Tibial nerve (tissue), 4 donors: ENCODE results near the gene MPC1. TPM values are rescaled to one million over a fixed set of nuclear protein-coding genes. Genes with fewer than 3 reads are reported as not detected.

Experiments used
- DNase-seq, 2 donors: peaks; one replicate each; pipeline ENCODE4 v3.0.0-alpha.2; 2019; ENCODE audit warnings: low spot score in 2 of 2
- H3K27ac ChIP-seq, 4 donors: fragments of 200-600 bp; sonication (generic) in 3 of 4; one replicate each; pipeline ENCODE4 v1.5.1; 2017 to 2019; ENCODE audit warnings: mild to moderate bottlenecking in 1 of 4
- H3K27me3 ChIP-seq, 2 donors: fragments of 200-600 bp; sonication (generic) in 1 of 2; one replicate each; pipeline versions ENCODE4 v1.5.1 to v1.6.0; 2017 to 2019
- H3K36me3 ChIP-seq, 3 donors: fragments of 200-600 bp; sonication (generic); one replicate each; pipeline ENCODE4 v1.5.1; 2018 to 2019
- H3K4me1 ChIP-seq, 4 donors: fragments of 200-600 bp; sonication (generic) in 3 of 4; one replicate each; pipeline ENCODE4 v1.5.1; 2017 to 2019
- H3K4me3 ChIP-seq, 4 donors: fragments of 200-600 bp; sonication (generic) in 3 of 4; one replicate each; pipeline ENCODE4 v1.5.1; 2017 to 2019; ENCODE audit warnings: mild to moderate bottlenecking in 1 of 4, moderate library complexity in 1 of 4
- H3K9me3 ChIP-seq, 4 donors: fragments of 200-600 bp; sonication (generic) in 3 of 4; one replicate each; pipeline ENCODE4 v1.5.1; 2017 to 2019
- EP300 ChIP-seq, 2 donors: sonication (generic); formaldehyde crosslinking; IDR thresholded peaks; one replicate each; pipeline ENCODE4 v1.6.1; 2017; ENCODE audit warnings: antibody characterized with exemption in 2 of 2, mild to moderate bottlenecking in 1 of 2
- POLR2A ChIP-seq, 2 donors: fragments of 450-650 bp; IDR thresholded peaks; one replicate each; pipeline ENCODE4 v1.6.1; 2017; ENCODE audit warnings: antibody characterized with exemption in 2 of 2, mild to moderate bottlenecking in 2 of 2, moderate library complexity in 2 of 2
- WGBS, 2 donors: methylation state at CpG; one replicate each; pipeline ENCODE4 v1.1.5; 2018; 5-methylcytosine and 5-hydroxymethylcytosine counted together
- total RNA-seq, 4 donors: library from RNA; depleted of rRNA; stranded (reverse); fragments of >200 nt; gene quantifications; one replicate each; pipeline ENCODE4 v1.1.0, GENCODE V29; 2016
- TF ChIP-seq, protein P1 (sequence below), 5 experiments: fragments of 200-600 bp in 3 of 5; fragments of 450-650 bp in 2 of 5; sonication (generic) in 3 of 5; IDR thresholded peaks; one replicate each; pipeline ENCODE4 v1.5.1; 2016 to 2019; ENCODE audit warnings: antibody characterized with exemption in 5 of 5, mild to moderate bottlenecking in 3 of 5, moderate library complexity in 2 of 5

The MPC1 gene
- total RNA-seq, 4 donors from 2014 or later = 29.8 to 70.1 (median 53.7) TPM

- peaks cover 0 to 51% (median 0%) of the 10 kb centered on the region in 3 donors for H3K36me3 ChIP-seq
- no peaks in the 10 kb centered on the region for H3K27me3 ChIP-seq
- TF ChIP-seq EP300 (IDR thresholded peaks at IDR 0.05) (no peak), POLR2A (IDR thresholded peaks at IDR 0.05) (no peak)
- TF ChIP-seq, protein P1, sequence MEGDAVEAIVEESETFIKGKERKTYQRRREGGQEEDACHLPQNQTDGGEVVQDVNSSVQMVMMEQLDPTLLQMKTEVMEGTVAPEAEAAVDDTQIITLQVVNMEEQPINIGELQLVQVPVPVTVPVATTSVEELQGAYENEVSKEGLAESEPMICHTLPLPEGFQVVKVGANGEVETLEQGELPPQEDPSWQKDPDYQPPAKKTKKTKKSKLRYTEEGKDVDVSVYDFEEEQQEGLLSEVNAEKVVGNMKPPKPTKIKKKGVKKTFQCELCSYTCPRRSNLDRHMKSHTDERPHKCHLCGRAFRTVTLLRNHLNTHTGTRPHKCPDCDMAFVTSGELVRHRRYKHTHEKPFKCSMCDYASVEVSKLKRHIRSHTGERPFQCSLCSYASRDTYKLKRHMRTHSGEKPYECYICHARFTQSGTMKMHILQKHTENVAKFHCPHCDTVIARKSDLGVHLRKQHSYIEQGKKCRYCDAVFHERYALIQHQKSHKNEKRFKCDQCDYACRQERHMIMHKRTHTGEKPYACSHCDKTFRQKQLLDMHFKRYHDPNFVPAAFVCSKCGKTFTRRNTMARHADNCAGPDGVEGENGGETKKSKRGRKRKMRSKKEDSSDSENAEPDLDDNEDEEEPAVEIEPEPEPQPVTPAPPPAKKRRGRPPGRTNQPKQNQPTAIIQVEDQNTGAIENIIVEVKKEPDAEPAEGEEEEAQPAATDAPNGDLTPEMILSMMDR (IDR thresholded peaks at IDR 0.05) = no peak
- DNase-seq = no peak
- H3K27ac ChIP-seq = no peak overlapping the region
- H3K4me1 ChIP-seq = peaks cover 0 to 51% (median 9%) of the 10 kb centered on the region in 4 donors
- no peak overlapping the region for H3K4me3 ChIP-seq
- H3K9me3 ChIP-seq = no peaks in the 10 kb centered on the region
- 80 to 81% methylated on average over 23 of the region's 23 CpGs for WGBS, 2 donors
Observed at GRCh38 chr6:166333172-166333995, 49.4 kb downstream of the MPC1 start.

GRCh38 chr6:166331503-166332415, 51.0 kb downstream of the MPC1 start:
- TF ChIP-seq EP300 (IDR thresholded peaks at IDR 0.05) (no peak), POLR2A (IDR thresholded peaks at IDR 0.05) (no peak)
- TF ChIP-seq, protein P1 (IDR thresholded peaks at IDR 0.05) = no peak
- 57 to 64% methylated on average over 13 of the region's 13 CpGs for WGBS, 2 donors
- H3K9me3 ChIP-seq = no peaks in the 10 kb centered on the region
- H3K27me3 ChIP-seq = no peaks in the 10 kb centered on the region
- H3K4me3 ChIP-seq = no peak overlapping the region
- H3K4me1 ChIP-seq = peaks cover 0 to 42% (median 9%) of the 10 kb centered on the region in 4 donors
- peaks cover 0 to 51% (median 0%) of the 10 kb centered on the region in 3 donors for H3K36me3 ChIP-seq
- DNase-seq = no peak
- no peak overlapping the region for H3K27ac ChIP-seq

DNA sequence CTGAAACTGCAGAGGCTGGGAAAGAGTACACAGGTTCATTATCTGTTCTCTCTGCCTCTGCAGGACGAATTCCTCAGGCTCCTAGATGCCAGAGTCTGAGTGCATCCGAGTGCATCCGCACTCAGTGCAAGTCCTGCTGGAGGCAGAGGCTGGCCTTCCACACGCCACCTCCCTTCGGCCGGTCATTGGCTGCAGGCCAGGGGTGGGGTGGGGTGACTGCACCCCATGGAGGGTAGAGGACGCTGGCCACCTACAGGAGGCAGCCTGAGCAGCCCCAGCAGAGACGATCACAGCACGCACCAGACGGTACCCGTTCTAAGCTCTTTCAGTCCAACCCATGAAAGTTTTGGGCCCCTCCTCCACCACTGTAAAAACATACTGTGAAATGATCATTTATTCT, 52.1 kb downstream of the MPC1 start:
- peaks cover 0 to 51% (median 0%) of the 10 kb centered on the region in 3 donors for H3K36me3 ChIP-seq
- no peaks in the 10 kb centered on the region for H3K27me3 ChIP-seq
- peaks cover 0 to 38% (median 9%) of the 10 kb centered on the region in 4 donors for H3K4me1 ChIP-seq
- no peak overlapping the region for H3K27ac ChIP-seq
- WGBS, 2 donors = 27 to 30% methylated on average over 11 of the region's 11 CpGs
- no peaks in the 10 kb centered on the region for H3K9me3 ChIP-seq
- TF ChIP-seq EP300 (IDR thresholded peaks at IDR 0.05) (no peak), POLR2A (IDR thresholded peaks at IDR 0.05) (no peak)
- TF ChIP-seq, protein P1 (IDR thresholded peaks at IDR 0.05) = peak in 1 of 5 experiments; percentile 9
- no peak overlapping the region for H3K4me3 ChIP-seq
- DNase-seq = no peak

DNA sequence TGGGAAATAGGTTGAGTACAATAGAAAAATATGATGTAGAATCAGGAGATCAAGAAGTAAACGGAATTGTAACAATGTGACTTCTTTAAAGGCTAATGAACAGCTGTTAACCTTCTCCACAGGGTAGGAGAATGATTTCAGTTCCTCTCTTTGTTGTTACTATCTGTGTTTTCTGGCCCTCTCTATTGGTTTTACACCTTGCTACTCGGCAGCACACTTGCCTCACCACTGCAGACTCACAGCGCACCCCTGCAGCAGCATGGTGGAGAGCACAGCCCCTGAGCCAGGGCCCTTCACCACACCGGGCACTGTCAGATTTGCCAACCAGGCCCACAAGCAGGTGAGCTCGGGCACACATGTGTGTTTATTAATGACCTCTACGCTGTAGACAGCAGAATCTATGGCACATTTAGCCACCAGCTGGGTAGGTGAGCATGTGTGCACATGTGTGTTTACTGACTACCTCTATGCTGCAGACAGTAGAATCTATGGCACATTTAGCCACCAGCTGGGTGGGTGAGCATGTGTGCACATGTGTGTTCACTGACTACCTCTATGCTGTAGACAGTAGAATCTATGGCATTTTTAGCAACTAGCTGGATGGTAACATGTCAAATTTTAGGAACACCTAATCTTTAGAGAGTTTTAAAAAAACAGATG, 57.2 kb downstream of the MPC1 start:
- H3K36me3 ChIP-seq = peaks cover 0 to 82% (median 12%) of the 10 kb centered on the region in 3 donors
- 81 to 89% methylated on average over 6 of the region's 6 CpGs for WGBS, 2 donors
- peaks cover 0 to 5% (median 2%) of the 10 kb centered on the region in 4 donors for H3K4me1 ChIP-seq
- no peak for DNase-seq
- no peaks in the 10 kb centered on the region for H3K9me3 ChIP-seq
- no peak overlapping the region for H3K4me3 ChIP-seq
- no peak overlapping the region for H3K27ac ChIP-seq
- H3K27me3 ChIP-seq = no peaks in the 10 kb centered on the region
- TF ChIP-seq POLR2A (IDR thresholded peaks at IDR 0.05) = no peak
- no peak for TF ChIP-seq EP300 (IDR thresholded peaks at IDR 0.05)
- TF ChIP-seq, protein P1 (IDR thresholded peaks at IDR 0.05) = no peak
